Measurements from ENCODE around the gene SERTAD1. TPM values are rescaled to one million over a fixed set of nuclear protein-coding genes. Genes with fewer than 3 reads are reported as not detected.

Gene SERTAD1
- total RNA-seq, 1 donor from 2014 or later, result 14.2 TPM

- Histone ChIP-seq H3K27me3 (no peaks in the 10 kb centered on the region), H3K27ac (no peak overlapping the region), H3K4me3 (no peak overlapping the region), H3K9me3 (no peaks in the 10 kb centered on the region), H3K4me1 (no peaks in the 10 kb centered on the region), H3K36me3 (no peaks in the 10 kb centered on the region)
- no peak for DNase-seq (ENCODE audit: extremely low spot score in 2 of 2)
- TF ChIP-seq POLR2AphosphoS5 (IDR thresholded peaks at IDR 0.05; ENCODE audit: insufficient read depth in 1 of 2, low read depth in 1 of 2) (no peak), POLR2A (IDR thresholded peaks at IDR 0.05) (no peak), CTCF (IDR thresholded peaks at IDR 0.05) (no peak)
- intact Hi-C loops (cut with DNase I), result no loop called here
These were observed 37.3 kb downstream of the SERTAD1 start for GRCh38 chr19:40388481-40388880.

- no peaks in the 10 kb centered on the region for H3K27me3 ChIP-seq
- intact Hi-C loops (cut with DNase I), result no loop called here
- H3K4me3 ChIP-seq, result no peak overlapping the region
- no peaks in the 10 kb centered on the region for H3K9me3 ChIP-seq
- no peak overlapping the region for H3K27ac ChIP-seq
- no peaks in the 10 kb centered on the region for H3K36me3 ChIP-seq
- TF ChIP-seq CTCF (IDR thresholded peaks at IDR 0.05), result no peak
- TF ChIP-seq POLR2AphosphoS5 (IDR thresholded peaks at IDR 0.05; ENCODE audit: insufficient read depth in 1 of 2, low read depth in 1 of 2), result no peak
- TF ChIP-seq POLR2A (IDR thresholded peaks at IDR 0.05), result no peak
- H3K4me1 ChIP-seq, result no peaks in the 10 kb centered on the region
- DNase-seq (ENCODE audit: extremely low spot score in 2 of 2), result no peak
These were observed 38.6 kb downstream of the SERTAD1 start for GRCh38 chr19:40387155-40387554.

GRCh38 chr19:40383668-40384248 is 42.0 kb downstream of the SERTAD1 start:
- no peaks in the 10 kb centered on the region for H3K27me3 ChIP-seq
- TF ChIP-seq CTCF (IDR thresholded peaks at IDR 0.05) (no peak), POLR2A (IDR thresholded peaks at IDR 0.05) (no peak), POLR2AphosphoS5 (IDR thresholded peaks at IDR 0.05; ENCODE audit: insufficient read depth in 1 of 2, low read depth in 1 of 2) (no peak)
- peaks cover 0 to 9% of the 10 kb centered on the region in 2 donors for H3K36me3 ChIP-seq
- no peak overlapping the region for H3K27ac ChIP-seq
- no peak for DNase-seq (ENCODE audit: extremely low spot score in 2 of 2)
- H3K4me1 ChIP-seq, result no peaks in the 10 kb centered on the region
- no peak overlapping the region for H3K4me3 ChIP-seq
- intact Hi-C loops (cut with DNase I), result loop anchor here (1.0 kb wide), 1 partner anchor 19 kb away; no protein-coding TSS in a partner anchor
- H3K9me3 ChIP-seq, result no peaks in the 10 kb centered on the region

- Histone ChIP-seq H3K9me3 (no peaks in the 10 kb centered on the region), H3K27ac (no peak overlapping the region), H3K4me3 (no peak overlapping the region), H3K36me3 (peaks cover 0 to 21% of the 10 kb centered on the region in 2 donors), H3K27me3 (no peaks in the 10 kb centered on the region), H3K4me1 (no peaks in the 10 kb centered on the region)
- no peak for DNase-seq (ENCODE audit: extremely low spot score in 2 of 2)
- TF ChIP-seq CTCF (IDR thresholded peaks at IDR 0.05), result no peak
- no peak for TF ChIP-seq POLR2A (IDR thresholded peaks at IDR 0.05)
- no peak for TF ChIP-seq POLR2AphosphoS5 (IDR thresholded peaks at IDR 0.05; ENCODE audit: insufficient read depth in 1 of 2, low read depth in 1 of 2)
- intact Hi-C loops (cut with DNase I), result no loop called here
These were observed 44.5 kb downstream of the SERTAD1 start for GRCh38 chr19:40381321-40381720.

- Histone ChIP-seq H3K27me3 (no peaks in the 10 kb centered on the region), H3K9me3 (no peaks in the 10 kb centered on the region), H3K4me3 (no peak overlapping the region), H3K36me3 (peaks cover 0 to 21% of the 10 kb centered on the region in 2 donors), H3K4me1 (no peaks in the 10 kb centered on the region), H3K27ac (no peak overlapping the region)
- TF ChIP-seq CTCF (IDR thresholded peaks at IDR 0.05) (no peak), POLR2A (IDR thresholded peaks at IDR 0.05) (no peak), POLR2AphosphoS5 (IDR thresholded peaks at IDR 0.05; ENCODE audit: insufficient read depth in 1 of 2, low read depth in 1 of 2) (no peak)
- DNase-seq (ENCODE audit: extremely low spot score in 2 of 2), result no peak
- intact Hi-C loops (cut with DNase I), result no loop called here
These were observed 45.4 kb downstream of the SERTAD1 start for GRCh38 chr19:40380199-40381037.

Data from vagina (tissue), 2 donors.